A549 (cell line): Measurements from ENCODE around the gene SERINC5. TPM values are rescaled to one million over a fixed set of nuclear protein-coding genes. Genes with fewer than 3 reads are reported as not detected.

Experiments used
- ATAC-seq, 2 experiments: fragments of 200-7000 bp in 1 of 2; fragments of >200 bp in 1 of 2; cut with Nextera tagmentation in 1 of 2; cut with Tn5 transposase in 1 of 2; 3 replicates each; pipeline versions ENCODE4 v1.8.0 to v1.9.1; 2018 to 2020; ENCODE audit warnings: mild to moderate bottlenecking in 1 of 2, moderate library complexity in 1 of 2
- CTCF ChIA-PET: fragments of 300-600 bp; sonication (Branson Sonifier 250); formaldehyde crosslinking; extraction: SDS; loops from one replicate; lab custom pipeline; 2021; ENCODE audit warnings: antibody characterized with exemption, inconsistent platforms; lab: Yijun Ruan, JAX
- POLR2A ChIA-PET: fragments of 350-600 bp; formaldehyde crosslinking; extraction: SDS; loops from one replicate; lab custom pipeline; 2021; ENCODE audit warnings: antibody characterized with exemption, inconsistent platforms; lab: Yijun Ruan, JAX
- DNase-seq, 2 experiments: peaks; one replicate each; pipeline versions ENCODE4 v3.0.0 to v3.0.0-alpha.2; 2011 to 2016; ENCODE audit warnings: low read depth in 1 of 2, low spot score in 1 of 2
- FAIRE-seq: peaks from 2 replicates; lab custom pipeline; 2011; peaks lifted over from hg19 to GRCh38; lab: Jason Lieb, UNC
- H3K27ac ChIP-seq, 2 experiments: fragments of >200 bp; sonication (Bioruptor Twin); formaldehyde crosslinking; 3 replicates each; pipeline ENCODE4 v1.5.1; 2016 to 2017
- H3K4me1 ChIP-seq: fragments of >200 bp; sonication (Bioruptor Twin); formaldehyde crosslinking; 3 replicates; pipeline ENCODE4 v1.6.1; 2016
- H3K4me2 ChIP-seq: fragments of >200 bp; sonication (Bioruptor Twin); formaldehyde crosslinking; 3 replicates; pipeline ENCODE4 v1.6.1; 2016
- H3K4me3 ChIP-seq: fragments of >200 bp; sonication (Bioruptor Twin); formaldehyde crosslinking; 3 replicates; pipeline ENCODE4 v1.5.1; 2016
- H3K9me3 ChIP-seq: fragments of >200 bp; sonication (Bioruptor Twin); formaldehyde crosslinking; 3 replicates; pipeline ENCODE4 v1.6.1; 2016
- CBX8 ChIP-seq: fragments of 200-600 bp; sonication (generic); IDR thresholded peaks from 2 replicates; pipeline ENCODE4 v1.6.1; 2016
- CEBPB ChIP-seq, 2 experiments: fragments of >200 bp in 1 of 2; sonication (Bioruptor Twin) in 1 of 2; formaldehyde crosslinking in 1 of 2; IDR thresholded peaks; 2 replicates each; pipeline ENCODE4 v1.6.1; 2012 to 2016
- E2F6 ChIP-seq: IDR thresholded peaks from 2 replicates; pipeline ENCODE4 v1.6.1; 2012; ENCODE audit warnings: low read depth, borderline replicate concordance
- EHMT2 ChIP-seq: fragments of 200-600 bp; sonication (generic); IDR thresholded peaks from 2 replicates; pipeline ENCODE4 v1.6.1; 2016; ENCODE audit warnings: antibody characterized with exemption, low read depth, mild to moderate bottlenecking, moderate library complexity
- GATA3 ChIP-seq: IDR thresholded peaks from 2 replicates; pipeline ENCODE4 v1.6.1; 2012; ENCODE audit warnings: borderline replicate concordance
- HDAC2 ChIP-seq: fragments of 200-600 bp; sonication (generic); IDR thresholded peaks from 2 replicates; pipeline ENCODE4 v1.6.1; 2016
- HMGXB4 ChIP-seq: fragments of 250-450 bp; sonication (Bioruptor Pico); IDR thresholded peaks from 2 replicates; pipeline ENCODE4 v1.5.0; 2021; ENCODE audit warnings: mild to moderate bottlenecking, moderate library complexity, borderline replicate concordance
- HOXA7 ChIP-seq: fragments of 250-450 bp; sonication (Bioruptor Pico); IDR thresholded peaks from 2 replicates; pipeline ENCODE4 v1.5.0; 2020; ENCODE audit warnings: mild to moderate bottlenecking, moderate library complexity
- MAZ ChIP-seq: fragments of 150-350 bp; IDR thresholded peaks from 2 replicates; pipeline ENCODE4 v1.6.1; 2014; ENCODE audit warnings: antibody characterized with exemption, low read depth, low read length, borderline replicate concordance
- MYC ChIP-seq: IDR thresholded peaks from 2 replicates; pipeline ENCODE4 v1.6.1; 2012; ENCODE audit warnings: mild to moderate bottlenecking, inconsistent platforms, low read length, improper control_type of control experiment, borderline replicate concordance
- NPAS2 ChIP-seq: fragments of 250-450 bp; sonication (Bioruptor Pico); IDR thresholded peaks from 2 replicates; pipeline ENCODE4 v1.8.0; 2022; ENCODE audit warnings: mild to moderate bottlenecking, moderate library complexity, borderline replicate concordance
- POLR2AphosphoS2 ChIP-seq: conservative IDR thresholded peaks from 2 replicates; pipeline ENCODE4 v1.6.1; 2012; ENCODE audit warnings: low read length, improper control_type of control experiment, inconsistent platforms
- RARB ChIP-seq: fragments of 250-450 bp; sonication (Bioruptor Pico); IDR thresholded peaks from 2 replicates; pipeline ENCODE4 v1.8.0; 2021; ENCODE audit warnings: mild to moderate bottlenecking, moderate library complexity
- TP53 ChIP-seq: fragments of 250-450 bp; sonication (Bioruptor Pico); IDR thresholded peaks from 2 replicates; pipeline ENCODE4 v1.5.0; 2021; ENCODE audit warnings: mild to moderate bottlenecking, moderate library complexity
- ZNF302 ChIP-seq: fragments of 250-450 bp; sonication (Bioruptor Pico); IDR thresholded peaks from 2 replicates; pipeline ENCODE4 v1.9.0; 2021; ENCODE audit warnings: inconsistent platforms, mild to moderate bottlenecking, moderate library complexity
- WGBS: methylation state at CpG from one replicate; pipeline ENCODE4 v1.1.6; 2017; ENCODE audit errors: missing lambda C conversion rate; 5-methylcytosine and 5-hydroxymethylcytosine counted together
- polyA plus RNA-seq, 4 experiments: library from polyadenylated mRNA; depleted of rRNA in 3 of 4; stranded (reverse); fragments of >200 nt; fragmentation: RNase III in 1 of 4; extraction: RNeasy Plus Mini Kit Qiagen cat#74134 plus additional on column Dnase treatment in 1 of 4; gene quantifications; 2 replicates in 3 of 4; 3 replicates in 1 of 4; pipeline ENCODE4 v1.2.3, GENCODE V29; 2011 to 2017

SERINC5 gene
- polyA plus RNA-seq, 2 of the 4 experiments (the other 2 are of a cell fraction), result 7.0 to 13.4 TPM

GRCh38 chr5:80254767-80255430 lies 949 bp downstream of the SERINC5 start:
- Histone ChIP-seq H3K9me3 (no peaks in the 10 kb centered on the region), H3K4me2 (peak overlapping the region; percentile 76), H3K4me1 (0 out of 3 replicates have a peak, but pooled peaks cover 7% of the 10 kb centered on the region), H3K4me3 (peak overlapping the region; percentile 75), H3K27ac (peak overlapping the region; percentile 93 to 95)
- TF ChIP-seq TP53 (no peak), RARB (CRISPR knock-in tag) (no peak), CEBPB (IDR thresholded peaks at IDR 0.05) (no peak), HMGXB4 (no peak), MAZ (no peak), MYC (no peak), NPAS2 (CRISPR knock-in tag) (no peak), EHMT2 (no peak), HOXA7 (no peak)
- peak in 1 of 2 experiments; percentile 28 for DNase-seq
- FAIRE-seq, result no peak
- ATAC-seq, result peak; percentile 49 to 52
- ChIA-PET POLR2A (interaction anchor here (1.2 to 1.8 kb wide), 4 partner anchors 8 to 163 kb away, joined by 3 to 22 read pairs (median 5); no protein-coding TSS in a partner anchor), CTCF (interaction anchor here (1.1 to 1.6 kb wide), 2 partner anchors 165 to 170 kb away, joined by 3 read pairs; no protein-coding TSS in a partner anchor)
- 37% methylated on average over 23 of the region's 23 CpGs for WGBS

- H3K4me2 ChIP-seq, result no peak overlapping the region
- FAIRE-seq, result no peak
- no peak for TF ChIP-seq ZNF302 (CRISPR knock-in tag)
- TF ChIP-seq GATA3, result no peak
- H3K4me1 ChIP-seq, result peaks cover 17% of the 10 kb centered on the region
- CTCF ChIA-PET, result interaction anchor here (1.0 to 1.1 kb wide), 2 partner anchors 160 to 168 kb away, joined by 3 to 4 read pairs; no protein-coding TSS in a partner anchor
- no peak for DNase-seq
- no peak for ATAC-seq
- no peak overlapping the region for H3K27ac ChIP-seq
- no peaks in the 10 kb centered on the region for H3K9me3 ChIP-seq
- 92% methylated on average over 8 of the region's 8 CpGs for WGBS
- POLR2A ChIA-PET, result no interaction called here
- H3K4me3 ChIP-seq, result no peak overlapping the region
These were observed 4.2 kb downstream of the SERINC5 start for GRCh38 chr5:80251636-80252035.

- no peak overlapping the region for H3K4me3 ChIP-seq
- ATAC-seq (no peak), DNase-seq (no peak), FAIRE-seq (no peak)
- no peak overlapping the region for H3K4me2 ChIP-seq
- no peaks in the 10 kb centered on the region for H3K9me3 ChIP-seq
- CTCF ChIA-PET, result no interaction called here
- no peak overlapping the region for H3K27ac ChIP-seq
- POLR2A ChIA-PET, result no interaction called here
- TF ChIP-seq CBX8, result no peak
- H3K4me1 ChIP-seq, result peaks cover 25% of the 10 kb centered on the region
- WGBS, result 72% methylated on average over 7 of the region's 7 CpGs
These were observed 5.0 kb downstream of the SERINC5 start for GRCh38 chr5:80250801-80251200.

- Histone ChIP-seq H3K4me2 (no peak overlapping the region), H3K9me3 (no peaks in the 10 kb centered on the region), H3K27ac (no peak overlapping the region), H3K4me1 (peaks cover 25% of the 10 kb centered on the region), H3K4me3 (no peak overlapping the region)
- TF ChIP-seq E2F6 (no peak), HDAC2 (no peak), ZNF302 (CRISPR knock-in tag) (no peak), NPAS2 (CRISPR knock-in tag) (no peak), POLR2AphosphoS2 (no peak), HMGXB4 (no peak)
- ChIA-PET POLR2A (no interaction called here), CTCF (interaction anchor here (1.0 kb wide), 1 partner anchor 785 kb away, joined by 4 read pairs; no protein-coding TSS in a partner anchor)
- DNase-seq (no peak), ATAC-seq (no peak), FAIRE-seq (no peak)
- 100% methylated on average over 1 of the region's 1 CpG for WGBS
These were observed 5.9 kb downstream of the SERINC5 start for GRCh38 chr5:80249901-80250300.
